ENCODE measurements around the gene LOXL1. TPM values are rescaled to one million over a fixed set of nuclear protein-coding genes. Genes with fewer than 3 reads are reported as not detected.

The LOXL1 gene
- total and polyA plus RNA-seq, 2 of the 13 experiments (the other 11 are each of a cell fraction or from before 2014, with no cell fraction given): 0.51 to 1.3 TPM

DNA sequence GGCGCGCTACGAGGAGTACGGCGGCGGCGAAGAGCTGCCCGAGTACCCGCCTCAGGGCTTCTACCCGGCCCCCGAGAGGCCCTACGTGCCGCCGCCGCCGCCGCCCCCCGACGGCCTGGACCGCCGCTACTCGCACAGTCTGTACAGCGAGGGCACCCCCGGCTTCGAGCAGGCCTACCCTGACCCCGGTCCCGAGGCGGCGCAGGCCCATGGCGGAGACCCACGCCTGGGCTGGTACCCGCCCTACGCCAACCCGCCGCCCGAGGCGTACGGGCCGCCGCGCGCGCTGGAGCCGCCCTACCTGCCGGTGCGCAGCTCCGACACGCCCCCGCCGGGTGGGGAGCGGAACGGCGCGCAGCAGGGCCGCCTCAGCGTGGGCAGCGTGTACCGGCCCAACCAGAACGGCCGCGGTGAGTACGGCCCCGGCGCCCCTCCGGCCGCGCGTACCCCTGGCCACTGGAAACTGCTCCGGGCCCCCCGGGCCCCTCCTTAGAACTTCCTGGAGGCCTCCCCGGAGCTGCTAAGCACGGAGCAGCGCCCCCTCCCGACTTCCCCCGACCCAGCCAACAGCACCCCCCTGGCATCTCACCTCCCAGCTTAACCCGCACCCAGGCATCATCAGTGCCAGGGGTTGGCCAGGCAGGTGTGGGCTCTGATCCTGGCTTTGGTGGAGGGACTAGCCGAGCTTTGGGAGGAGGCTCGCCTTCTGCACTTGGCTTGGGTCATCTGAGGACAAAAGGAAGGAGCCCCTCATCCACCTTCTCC lies 1.4 kb downstream of the LOXL1 start (continued):
- 0 out of 2 replicates have a peak, but pooled peaks have one; percentile 52 for TF ChIP-seq EZH2 (conservative IDR thresholded peaks at IDR 0.05; ENCODE audit: low read depth, low read length)
- TF ChIP-seq, protein P1, sequence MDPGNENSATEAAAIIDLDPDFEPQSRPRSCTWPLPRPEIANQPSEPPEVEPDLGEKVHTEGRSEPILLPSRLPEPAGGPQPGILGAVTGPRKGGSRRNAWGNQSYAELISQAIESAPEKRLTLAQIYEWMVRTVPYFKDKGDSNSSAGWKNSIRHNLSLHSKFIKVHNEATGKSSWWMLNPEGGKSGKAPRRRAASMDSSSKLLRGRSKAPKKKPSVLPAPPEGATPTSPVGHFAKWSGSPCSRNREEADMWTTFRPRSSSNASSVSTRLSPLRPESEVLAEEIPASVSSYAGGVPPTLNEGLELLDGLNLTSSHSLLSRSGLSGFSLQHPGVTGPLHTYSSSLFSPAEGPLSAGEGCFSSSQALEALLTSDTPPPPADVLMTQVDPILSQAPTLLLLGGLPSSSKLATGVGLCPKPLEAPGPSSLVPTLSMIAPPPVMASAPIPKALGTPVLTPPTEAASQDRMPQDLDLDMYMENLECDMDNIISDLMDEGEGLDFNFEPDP (CRISPR knock-in tag; conservative IDR thresholded peaks at IDR 0.05): no peak
- no peak for TF ChIP-seq ELF4 (CRISPR knock-in tag; IDR thresholded peaks at IDR 0.05; ENCODE audit: borderline replicate concordance)
- TF ChIP-seq MTF2 (CRISPR knock-in tag; IDR thresholded peaks at IDR 0.05; ENCODE audit: borderline replicate concordance): 0 out of 2 replicates have a peak, but pooled peaks have one; percentile 50
- TF ChIP-seq EEA1 (CRISPR knock-in tag; IDR thresholded peaks at IDR 0.05; ENCODE audit: borderline replicate concordance): 0 out of 2 replicates have a peak, but pooled peaks have one; percentile 22
- TF ChIP-seq MAX (IDR thresholded peaks at IDR 0.05): peak; percentile 19; the same call in 1 of the 2 replicates
- 0 out of 2 replicates have a peak, but pooled peaks have one; percentile 21 for TF ChIP-seq HNRNPL (IDR thresholded peaks at IDR 0.05; ENCODE audit: low read depth, low read length)
- TF ChIP-seq FOXO1 (CRISPR knock-in tag; IDR thresholded peaks at IDR 0.05): no peak

- ATAC-seq: no peak
- no peak overlapping the region for H2AFZ ChIP-seq (ENCODE audit: low read length)
- H3K9ac ChIP-seq (ENCODE audit: insufficient read depth, low read depth, low read length): no peak overlapping the region
- no peak for TF ChIP-seq KLF15 (CRISPR knock-in tag; IDR thresholded peaks at IDR 0.05; ENCODE audit: borderline replicate concordance)
- no peaks in the 10 kb centered on the region for H3K79me2 ChIP-seq (ENCODE audit: insufficient read depth, low read length)
- H3K27me3 ChIP-seq (ENCODE audit: control insufficient read depth in 1 of 2, insufficient read depth in 2 of 2, low read length in 2 of 2): peaks cover 2 to 58% of the 10 kb centered on the region in 2 experiments; a peak in 3 of 5 replicates
- FAIRE-seq: no peak
- WGBS (ENCODE audit: low lambda C conversion rate): 90% methylated on average over 3 of the region's 3 CpGs
- ChIA-PET CTCF (ENCODE audit: low intra/inter-chr PET ratio, low total read pairs) (interaction anchor here (0.8 kb wide), 1 partner anchor 54 kb away, joined by 3 read pairs; the partner anchor contains the start of gene TBC1D21), POLR2A (no interaction called here)
- H3K9me3 ChIP-seq (ENCODE audit: low read length): no peaks in the 10 kb centered on the region
- BruUV-seq (replicated peaks): no TSS peak
- DNase-seq (ENCODE audit: low spot score): no peak
- peak overlapping the region; percentile 54; the same call in 1 of the 2 replicates for H3K4me2 ChIP-seq (ENCODE audit: low read depth, low read length)
- H3K27ac ChIP-seq (ENCODE audit: extremely low read length, insufficient read depth, low read length): no peak overlapping the region
- peaks cover 6% of the 10 kb centered on the region; the same call in 1 of the 2 replicates for H3K4me1 ChIP-seq (ENCODE audit: insufficient read depth, low read length)
- intact Hi-C loops (cut with micrococcal nuclease; ENCODE audit: unreplicated experiment): no loop called here
- in situ Hi-C loops (cut with HindIII; ENCODE audit: extremely low pct_ligation_motif_present, low pct_unique_long_range_greater_than_20kb): no loop called here
- no peaks in the 10 kb centered on the region for H3K36me3 ChIP-seq (replicated peaks in 1 of 2; ENCODE audit: control insufficient read depth in 1 of 2, insufficient read depth in 2 of 2, low read length in 2 of 2)
- H4K20me1 ChIP-seq (ENCODE audit: insufficient read depth, low read length): no peaks in the 10 kb centered on the region
- H3K4me3 ChIP-seq (replicated peaks in 1 of 3; ENCODE audit: insufficient read depth in 1 of 3, low read depth in 2 of 3, low read length in 3 of 3): no peak overlapping the region
Observed at GRCh38 chr15:73928241-73928579, 1.9 kb downstream of the LOXL1 start.
